RPMI8226 (cell line): ENCODE results near the gene CRAMP1.

Experiments
- DNase-seq: peaks from one replicate; pipeline ENCODE4 v3.0.0-alpha.2; 2015

The CRAMP1 gene

DNA sequence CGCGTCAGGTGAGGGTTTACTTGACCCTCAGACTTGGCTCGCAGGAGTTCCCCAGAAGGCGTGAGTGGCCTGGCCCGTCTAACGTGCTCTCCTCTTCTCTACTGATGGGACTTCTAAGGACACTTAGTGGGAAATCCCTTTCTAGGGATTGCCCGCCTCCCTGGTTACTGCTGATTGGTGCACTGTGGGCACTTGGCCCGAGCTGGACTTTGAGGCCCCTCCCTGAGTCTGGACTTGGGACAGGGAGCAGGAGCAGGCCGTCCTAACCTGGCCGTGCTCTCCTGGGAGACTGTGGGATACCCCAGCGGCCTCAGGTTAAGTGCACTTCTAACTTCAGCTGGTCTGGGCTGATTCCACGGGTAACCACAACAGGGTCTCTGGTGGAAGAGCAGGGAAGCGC, 15.0 kb upstream of the CRAMP1 start:
- no peak for DNase-seq

- DNase-seq: no peak
Observed at GRCh38 chr16:1601031-1601430, 11.1 kb upstream of the CRAMP1 start.

DNA sequence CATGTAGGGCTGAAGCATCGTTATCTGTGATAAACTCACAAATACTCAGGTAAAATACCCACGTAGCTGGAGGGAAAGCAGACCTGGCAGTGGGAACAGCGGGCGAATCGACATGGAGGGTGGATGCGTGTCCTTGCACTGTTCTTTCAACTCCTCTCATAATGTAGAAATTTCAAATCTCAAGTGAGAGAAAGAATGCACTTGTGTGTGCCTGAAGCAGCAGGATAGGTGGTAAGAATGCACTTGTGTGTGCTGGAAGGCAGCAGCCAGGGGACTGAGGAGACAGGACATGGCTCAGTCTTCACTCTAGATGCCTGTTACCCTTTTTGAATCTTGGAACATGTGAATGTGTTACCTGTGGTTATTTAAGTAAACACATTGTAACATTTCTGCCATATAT, 10.7 kb upstream of the CRAMP1 start:
- DNase-seq: no peak

DNA sequence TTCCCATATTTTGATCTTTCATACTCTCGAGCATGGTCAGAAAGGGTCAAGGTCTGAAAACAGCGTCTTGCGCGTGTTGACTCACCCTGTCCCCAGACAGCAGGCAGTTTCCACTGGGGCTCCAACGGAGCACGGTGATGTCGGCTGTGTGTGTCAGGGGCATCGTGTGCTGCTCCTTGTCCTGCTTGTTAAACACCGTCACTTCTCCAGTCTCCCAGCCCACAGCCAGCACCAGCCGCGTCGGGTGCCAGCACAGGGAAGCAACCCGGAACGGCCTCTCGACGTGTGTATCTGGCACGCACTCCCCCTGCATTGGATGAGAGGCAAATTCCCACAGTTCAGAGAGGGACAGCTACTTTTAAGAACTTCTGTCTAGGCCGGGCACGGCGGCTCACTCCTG, 9.9 kb upstream of the CRAMP1 start:
- no peak for DNase-seq

DNA sequence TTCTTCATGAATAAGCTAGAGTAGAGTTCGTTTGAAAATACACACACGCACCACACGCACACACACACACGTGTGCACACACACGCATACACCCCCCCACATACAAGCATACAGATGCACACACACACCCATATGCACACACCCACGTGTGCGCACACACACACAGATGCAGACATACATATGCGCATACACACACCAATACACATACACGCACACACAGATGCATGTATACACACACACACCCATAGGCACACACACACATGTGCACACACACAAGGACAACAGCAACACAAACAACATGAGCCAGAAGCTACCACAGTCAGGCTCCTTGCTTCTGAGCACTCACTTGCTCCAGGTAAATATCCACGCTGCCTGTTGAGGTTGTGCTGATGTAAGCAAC, 5.4 kb upstream of the CRAMP1 start:
- DNase-seq: no peak

DNA sequence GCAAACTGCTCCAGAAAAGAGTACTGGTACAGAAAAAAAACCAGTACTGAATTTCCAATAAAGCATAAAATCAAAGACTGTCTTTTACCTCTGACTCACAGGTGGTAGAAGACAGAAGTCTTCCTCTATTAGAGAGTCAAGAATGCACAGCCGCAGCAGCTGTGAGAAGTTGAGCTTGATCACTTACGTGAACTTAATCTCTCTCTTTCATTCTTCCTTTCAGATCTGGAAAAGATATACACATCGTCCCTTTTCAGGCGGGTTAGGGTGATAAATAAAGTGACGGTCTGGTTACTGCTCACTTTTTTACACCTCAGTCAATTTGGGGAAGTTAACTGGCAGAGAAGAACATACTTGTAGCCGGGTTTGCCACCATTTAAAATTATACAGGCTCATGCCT, 4.2 kb upstream of the CRAMP1 start:
- no peak for DNase-seq

DNA sequence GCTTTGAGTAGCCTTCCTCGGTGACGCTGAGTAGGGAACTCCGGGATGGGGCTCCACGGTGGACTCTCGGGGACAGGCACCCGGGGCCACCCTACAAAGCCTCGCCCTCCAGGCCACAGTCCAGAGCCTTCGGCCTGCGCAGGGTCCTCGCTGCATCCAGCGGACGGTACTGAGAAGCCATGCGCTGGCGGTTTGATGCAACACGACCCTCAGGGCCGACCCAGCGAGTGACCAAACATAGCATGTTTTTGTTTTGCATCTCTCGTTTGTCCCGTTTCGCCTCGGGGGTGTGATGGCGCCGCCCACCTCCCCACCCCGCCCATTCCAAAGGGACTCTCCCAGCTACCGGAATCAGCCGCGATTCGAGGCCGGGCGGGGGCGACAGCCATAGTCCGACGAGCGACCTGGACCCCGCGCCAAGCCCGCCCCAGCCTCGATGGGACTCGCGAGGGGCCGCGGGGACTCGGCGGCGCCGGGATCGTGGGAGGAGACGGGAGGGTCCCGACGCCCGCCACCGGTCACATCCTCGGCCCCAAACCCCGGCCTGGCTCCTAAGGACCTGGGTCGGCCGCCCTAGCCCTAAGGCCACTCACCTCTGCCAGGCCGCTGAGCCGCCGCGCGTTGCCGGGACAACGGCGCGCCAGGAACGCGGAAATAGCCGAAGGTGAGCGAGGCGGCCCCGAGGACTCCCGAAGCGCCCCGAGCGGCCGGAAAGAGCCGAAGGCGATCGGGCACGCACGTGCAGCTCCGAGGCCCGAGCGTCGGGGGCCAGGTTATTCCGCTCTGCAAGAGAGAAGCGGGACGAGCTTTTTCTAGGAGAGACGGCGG, 1.9 kb upstream of the CRAMP1 start:
- peak; percentile 98 for DNase-seq

GRCh38 chr16:1610899-1611632, 1.1 kb upstream of the CRAMP1 start:
- DNase-seq: no peak

DNA sequence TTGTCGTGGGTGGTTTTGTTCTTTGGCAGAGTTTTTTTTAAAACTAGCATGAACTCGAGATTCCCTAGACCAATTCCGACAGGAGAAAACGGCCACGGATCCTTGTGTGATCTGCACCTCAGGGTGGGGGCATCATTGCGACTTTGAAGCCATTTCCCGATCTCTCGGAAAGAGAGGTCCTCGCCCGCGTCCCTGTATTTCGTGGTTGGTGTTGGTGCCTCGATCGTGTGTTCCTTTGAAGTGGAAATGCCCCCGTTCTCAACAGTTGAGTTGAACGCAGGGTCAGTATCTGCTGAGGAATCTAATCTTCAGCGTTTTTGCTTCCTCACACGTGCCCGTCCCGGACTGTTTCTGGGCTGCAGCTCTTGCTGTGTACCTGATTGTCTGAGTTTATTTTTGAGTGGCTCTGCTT, 1.1 kb downstream of the CRAMP1 start:
- peak; percentile 57 for DNase-seq

GRCh38 chr16:1613728-1614455, 1.7 kb downstream of the CRAMP1 start:
- DNase-seq: peak; percentile 35

DNA sequence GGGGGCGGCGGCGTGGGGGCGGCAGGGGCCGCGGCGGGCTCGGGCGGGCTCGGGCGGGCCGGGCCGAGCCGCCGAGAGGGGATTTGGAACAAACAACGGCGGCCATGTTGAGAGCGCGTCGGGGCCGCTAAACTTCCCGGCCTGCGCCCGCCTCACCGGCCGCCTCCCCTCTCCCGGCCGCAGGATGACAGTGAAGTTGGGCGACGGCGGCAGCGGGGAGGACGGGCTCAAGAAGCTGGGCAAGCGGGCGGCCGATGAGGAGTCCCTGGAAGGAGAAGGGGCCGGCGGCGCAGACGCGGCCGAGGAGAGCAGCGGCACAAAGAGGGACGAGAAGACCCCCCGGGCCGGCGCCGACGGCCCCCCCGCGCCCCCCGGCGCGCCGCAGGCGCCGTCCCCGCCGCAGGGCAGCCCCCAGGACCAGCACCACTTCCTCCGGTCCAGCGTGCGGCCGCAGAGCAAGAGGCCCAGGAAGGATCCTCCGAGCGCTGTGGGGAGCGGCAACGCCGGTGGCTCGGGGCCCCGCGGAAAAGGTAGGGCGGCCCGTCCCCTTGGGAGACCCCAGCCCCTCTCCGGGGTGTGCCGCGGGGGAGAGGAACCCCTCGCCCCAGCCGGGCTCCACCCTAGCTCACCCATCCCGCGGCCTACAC, 2.4 kb downstream of the CRAMP1 start:
- DNase-seq: peak; percentile 42

GRCh38 chr16:1615761-1616160, 3.6 kb downstream of the CRAMP1 start:
- DNase-seq: no peak

GRCh38 chr16:1619976-1620375, 7.8 kb downstream of the CRAMP1 start:
- no peak for DNase-seq

DNA sequence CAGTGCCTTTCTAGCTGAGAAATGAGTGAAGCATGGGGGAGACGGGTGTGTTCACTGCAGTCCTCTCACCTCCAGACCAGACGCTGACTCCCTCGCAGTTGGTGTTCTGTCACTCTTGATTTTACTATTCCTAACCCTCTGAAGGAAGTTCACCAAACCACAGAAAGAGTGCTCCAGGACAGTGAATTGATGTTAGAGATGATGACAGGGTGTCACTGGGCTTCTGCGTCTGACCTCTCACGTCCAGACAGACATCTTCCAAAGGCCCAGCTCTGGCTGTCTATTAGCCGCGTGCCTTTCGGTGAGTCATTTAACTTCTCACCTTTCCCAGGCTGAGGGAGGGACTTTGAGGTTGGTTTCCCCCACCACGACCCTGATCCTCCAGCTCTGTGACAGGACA, 8.2 kb downstream of the CRAMP1 start:
- DNase-seq: no peak

DNA sequence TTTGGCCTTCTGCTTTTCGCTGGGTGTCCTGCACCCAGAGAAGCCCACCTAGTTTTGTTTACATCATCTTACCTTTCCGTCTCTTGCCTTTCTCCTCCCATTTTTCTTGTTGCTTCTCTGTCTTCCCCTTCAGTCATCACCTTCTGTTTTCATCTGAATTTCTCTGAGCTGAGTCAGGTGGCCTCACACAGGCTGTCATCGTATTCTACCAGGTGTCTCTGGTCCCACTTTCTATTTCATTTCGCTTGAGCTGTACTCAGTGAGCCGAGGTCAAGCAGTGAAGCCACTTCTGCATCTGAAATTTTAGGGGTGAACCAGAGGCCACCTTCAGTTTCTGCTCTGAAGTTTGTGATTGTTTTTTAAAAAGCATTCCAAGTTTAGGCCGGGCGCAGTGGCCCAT, 9.7 kb downstream of the CRAMP1 start:
- no peak for DNase-seq

- DNase-seq: no peak
Observed at GRCh38 chr16:1626327-1626726, 14.2 kb downstream of the CRAMP1 start.

GRCh38 chr16:1626776-1627175, 14.6 kb downstream of the CRAMP1 start:
- DNase-seq: no peak

DNA sequence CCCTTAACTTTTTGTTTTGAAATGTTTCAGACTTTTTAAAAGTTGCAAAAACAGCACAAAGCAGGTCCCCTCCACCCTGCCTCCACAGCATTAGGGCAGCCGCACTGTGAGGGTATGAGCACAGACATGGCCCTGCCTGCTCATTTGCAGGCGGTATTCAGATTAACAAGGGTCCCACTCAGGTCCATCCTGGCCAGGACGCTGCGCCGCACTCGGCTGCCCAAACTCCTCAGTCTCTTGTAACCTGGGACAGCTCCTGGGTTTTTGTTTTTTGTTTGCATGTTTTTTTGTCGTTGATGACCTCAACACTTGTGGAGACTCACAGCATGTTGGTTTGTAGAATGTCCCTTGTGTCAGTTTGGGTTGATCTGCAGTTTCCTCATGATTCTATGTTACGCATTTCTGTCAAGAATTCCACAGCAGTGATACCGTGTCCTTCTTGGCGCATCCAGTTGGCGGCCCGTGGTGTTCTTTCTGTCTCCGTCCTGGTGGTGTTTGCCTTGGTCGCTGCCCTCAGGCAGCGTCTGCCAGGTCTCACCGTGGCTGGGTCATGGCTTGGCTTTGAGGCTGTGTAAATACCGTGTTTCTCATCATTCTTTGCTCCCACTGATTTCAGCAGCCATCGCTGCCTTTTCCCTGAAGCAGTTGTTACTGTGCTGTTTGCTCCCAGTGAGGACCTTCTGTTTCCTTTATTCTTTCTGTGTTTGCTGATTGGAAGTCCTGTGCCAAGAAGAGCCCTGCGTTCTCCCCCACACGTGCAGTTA, 18.5 kb downstream of the CRAMP1 start:
- DNase-seq: no peak

- no peak for DNase-seq
Observed at GRCh38 chr16:1631230-1631629, 19.1 kb downstream of the CRAMP1 start.

DNA sequence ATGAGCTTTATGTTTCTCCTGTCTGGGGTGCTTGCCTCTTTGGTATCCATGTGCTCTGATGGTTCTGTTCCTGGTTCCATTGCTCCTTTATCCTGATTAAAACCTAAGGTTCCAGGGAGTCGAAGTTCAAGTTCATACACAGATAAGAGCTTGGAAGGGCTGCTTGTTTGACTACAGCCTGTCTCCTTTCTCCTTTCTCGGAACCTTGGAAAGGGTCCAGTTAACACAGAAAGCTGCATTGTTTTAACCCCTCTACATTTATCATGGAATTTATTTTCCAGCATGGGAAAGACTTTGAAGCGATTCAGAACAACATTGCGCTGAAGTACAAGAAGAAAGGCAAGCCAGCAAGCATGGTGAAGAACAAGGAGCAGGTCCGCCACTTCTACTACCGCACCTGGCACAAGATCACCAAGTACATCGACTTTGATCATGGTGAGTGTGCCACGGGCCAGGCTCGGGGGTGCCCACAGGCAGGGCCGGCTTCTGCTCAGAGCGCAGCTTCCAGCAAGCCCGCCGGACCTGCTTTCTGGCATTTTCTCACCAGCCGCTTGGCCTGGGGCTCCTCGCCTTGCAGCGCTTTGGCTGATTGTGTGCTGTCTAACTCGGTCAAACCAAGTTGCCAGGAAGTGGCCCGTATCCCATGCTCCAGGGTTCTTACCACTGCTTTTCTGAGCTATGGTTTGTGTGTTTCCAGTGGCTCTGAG, 19.9 kb downstream of the CRAMP1 start:
- DNase-seq: no peak

GRCh38 chr16:1632638-1632970, 20.4 kb downstream of the CRAMP1 start:
- DNase-seq: no peak

- DNase-seq: no peak
Observed at GRCh38 chr16:1633310-1633709, 21.1 kb downstream of the CRAMP1 start.
